HFFc6 (cell line): ENCODE results near the gene TNNI2. TPM values are rescaled to one million over a fixed set of nuclear protein-coding genes. Genes with fewer than 3 reads are reported as not detected.

Source experiments
- DNase-seq: peaks from one replicate; pipeline ENCODE4 v3.0.0-alpha.2; 2018
- H3K27ac Mint-ChIP-seq: 2 replicates; pipeline ENCODE4 v1.8.0; 2020; ENCODE audit warnings: mild to moderate bottlenecking, mixed read lengths
- H3K27me3 Mint-ChIP-seq: 2 replicates; pipeline ENCODE4 v1.8.0; 2021; ENCODE audit warnings: mild to moderate bottlenecking, moderate library complexity, mixed read lengths; ENCODE audit not compliant: insufficient read depth
- H3K36me3 Mint-ChIP-seq: 2 replicates; pipeline ENCODE4 v1.8.0; 2021; ENCODE audit warnings: low read depth, mixed read lengths
- H3K4me1 Mint-ChIP-seq: 2 replicates; pipeline ENCODE4 v1.8.0; 2020; ENCODE audit warnings: low read depth, mixed read lengths
- H3K4me3 Mint-ChIP-seq: 2 replicates; pipeline ENCODE4 v1.8.0; 2020; ENCODE audit warnings: mild to moderate bottlenecking, moderate library complexity, mixed read lengths
- H3K9me3 Mint-ChIP-seq: 2 replicates; pipeline ENCODE4 v1.8.0; 2020; ENCODE audit warnings: mild to moderate bottlenecking, mixed read lengths
- CTCF ChIP-seq: fragments of 200-600 bp; sonication (generic); IDR thresholded peaks from 2 replicates; pipeline ENCODE4 v1.5.0; 2021; ENCODE audit warnings: antibody characterized with exemption, mild to moderate bottlenecking
- total RNA-seq, 6 experiments: library from RNA; stranded (reverse); fragmentation: NEBNext Ultra II Directional; extraction: Animal tissue kit (Norgen Biotek cat#: 25700); gene quantifications; 2 replicates in 1 of 6; 3 replicates in 5 of 6; pipeline ENCODE4 v1.2.3, GENCODE V29; 2021

The TNNI2 gene
- total RNA-seq, 6 experiments from 2014 or later, result not detected

DNA sequence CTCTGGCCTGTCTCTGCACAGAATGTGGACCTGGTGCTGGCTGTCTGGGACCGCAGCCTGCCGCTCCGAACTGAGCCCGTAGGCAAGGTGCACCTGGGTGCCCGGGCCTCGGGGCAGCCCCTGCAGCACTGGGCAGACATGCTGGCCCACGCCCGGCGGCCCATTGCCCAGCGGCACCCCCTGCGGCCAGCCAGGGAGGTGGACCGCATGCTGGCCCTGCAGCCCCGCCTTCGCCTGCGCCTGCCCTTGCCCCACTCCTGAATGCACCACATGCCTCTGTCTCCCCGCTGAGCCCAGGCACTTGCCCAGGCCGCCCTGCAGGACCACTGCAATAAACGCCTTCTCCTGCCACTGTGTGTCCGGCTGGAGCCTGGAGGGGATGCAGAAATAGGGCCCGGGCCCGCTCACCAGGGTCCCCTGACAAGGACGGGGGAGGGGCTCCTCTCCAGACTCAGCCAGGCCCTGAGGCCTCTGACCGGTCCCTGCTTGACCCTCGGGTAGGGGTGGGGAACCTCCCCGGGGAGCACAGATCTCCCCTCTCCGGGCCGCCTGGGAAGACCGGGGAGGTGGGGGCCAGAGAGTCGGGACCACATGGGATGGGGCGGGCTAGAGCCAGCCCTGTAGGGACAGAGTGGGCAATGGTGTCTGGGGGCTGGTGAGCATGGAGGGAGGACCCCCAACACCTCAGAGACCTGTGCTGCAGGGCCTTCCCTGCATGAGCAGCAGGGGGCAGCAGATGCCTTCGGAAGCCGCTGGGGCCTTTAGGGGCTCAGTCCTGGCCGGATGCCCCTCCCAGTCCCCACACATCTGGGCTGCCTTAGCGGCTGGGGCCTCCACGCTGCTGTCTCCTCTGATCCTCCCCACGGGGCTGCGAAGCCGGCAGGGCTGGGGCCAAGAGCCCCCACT lies 1.4 kb upstream of the TNNI2 start:
- Mint-ChIP-seq H3K36me3 (no peaks in the 10 kb centered on the region), H3K9me3 (no peaks in the 10 kb centered on the region), H3K27me3 (peaks cover 6% of the 10 kb centered on the region), H3K4me3 (no peak overlapping the region), H3K4me1 (no peaks in the 10 kb centered on the region), H3K27ac (no peak overlapping the region)
- TF ChIP-seq CTCF, result peak; percentile 87
- DNase-seq, result peak; percentile 9

DNA sequence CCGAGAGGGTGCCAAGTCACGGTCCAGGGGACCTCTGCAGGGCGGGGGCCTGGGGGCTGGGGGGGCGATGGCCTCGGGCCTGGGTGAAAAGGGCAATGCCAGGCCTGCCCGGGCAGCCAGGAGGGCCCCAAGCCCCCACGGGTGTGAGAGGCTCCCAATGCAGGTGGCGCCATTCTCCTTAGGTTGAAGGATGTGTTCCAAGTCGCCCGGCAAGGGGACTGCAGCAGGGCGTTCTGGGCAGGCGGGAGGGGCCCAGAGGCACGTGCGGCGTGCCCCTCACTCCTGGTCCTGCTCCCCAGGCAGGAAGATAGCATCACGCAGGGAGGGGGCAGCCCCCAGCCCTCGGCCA lies 730 bp upstream of the TNNI2 start:
- TF ChIP-seq CTCF, result peak; percentile 40; the same call in 1 of the 2 replicates
- Mint-ChIP-seq H3K4me1 (no peaks in the 10 kb centered on the region), H3K27ac (no peak overlapping the region), H3K36me3 (no peaks in the 10 kb centered on the region), H3K27me3 (peaks cover 6% of the 10 kb centered on the region), H3K4me3 (no peak overlapping the region), H3K9me3 (no peaks in the 10 kb centered on the region)
- no peak for DNase-seq

- Mint-ChIP-seq H3K27ac (no peak overlapping the region), H3K4me1 (no peaks in the 10 kb centered on the region), H3K27me3 (peaks cover 4% of the 10 kb centered on the region), H3K9me3 (no peaks in the 10 kb centered on the region), H3K36me3 (no peaks in the 10 kb centered on the region), H3K4me3 (no peak overlapping the region)
- no peak for DNase-seq
- no peak for TF ChIP-seq CTCF
Observed at GRCh38 chr11:1839204-1839923, 583 bp downstream of the TNNI2 start.

GRCh38 chr11:1839924-1840779 lies 1.4 kb downstream of the TNNI2 start:
- no peak for TF ChIP-seq CTCF

GRCh38 chr11:1840780-1841480 lies 2.1 kb downstream of the TNNI2 start:
- Mint-ChIP-seq H3K9me3 (no peaks in the 10 kb centered on the region), H3K36me3 (no peaks in the 10 kb centered on the region), H3K4me1 (no peaks in the 10 kb centered on the region; the same call in 1 of the 2 replicates), H3K4me3 (no peak overlapping the region), H3K27me3 (peaks cover 17% of the 10 kb centered on the region), H3K27ac (no peak overlapping the region)
- TF ChIP-seq CTCF, result no peak
- no peak for DNase-seq

More at GRCh38 chr11:1839924-1840779, 1.4 kb downstream of the TNNI2 start:
- DNase-seq, result no peak
- Mint-ChIP-seq H3K27me3 (peaks cover 12% of the 10 kb centered on the region), H3K4me1 (no peaks in the 10 kb centered on the region; the same call in 1 of the 2 replicates), H3K27ac (no peak overlapping the region), H3K36me3 (no peaks in the 10 kb centered on the region), H3K9me3 (no peaks in the 10 kb centered on the region), H3K4me3 (no peak overlapping the region)
